Liver (tissue), 9 donors: ENCODE results near the gene CLK3. TPM values are rescaled to one million over a fixed set of nuclear protein-coding genes. Genes with fewer than 3 reads are reported as not detected.

Experiments
- DNase-seq: peaks from one replicate; pipeline ENCODE4 v3.0.0-alpha.2; 2017; ENCODE audit warnings: low spot score
- H3K27ac ChIP-seq, 2 donors: one replicate each; pipeline ENCODE4 v1.7.0; 2013; ENCODE audit warnings: inconsistent platforms in 2 of 2, low read length in 2 of 2, control low read depth in 1 of 2, low read depth in 1 of 2, mild to moderate bottlenecking in 1 of 2
- H3K27me3 ChIP-seq, 4 donors: one replicate each; pipeline versions ENCODE4 v1.6.1 to v1.7.0; 2013; ENCODE audit warnings: low read length in 3 of 4, inconsistent platforms in 1 of 4, mild to moderate bottlenecking in 1 of 4, moderate library complexity in 1 of 4; ENCODE audit not compliant: control insufficient read depth in 4 of 4, insufficient read depth in 4 of 4
- H3K36me3 ChIP-seq, 4 donors: one replicate each; pipeline versions ENCODE4 v1.6.1 to v1.7.0; 2013; ENCODE audit warnings: low read length in 3 of 4, mild to moderate bottlenecking in 3 of 4, low read depth in 1 of 4, moderate library complexity in 1 of 4; ENCODE audit not compliant: control insufficient read depth in 4 of 4, insufficient read depth in 3 of 4
- H3K4me1 ChIP-seq, 4 donors: one replicate each; pipeline versions ENCODE4 v1.6.1 to v1.7.0; 2013; ENCODE audit warnings: low read length in 3 of 4, mild to moderate bottlenecking in 3 of 4, moderate library complexity in 1 of 4; ENCODE audit not compliant: control insufficient read depth in 4 of 4, insufficient read depth in 4 of 4
- H3K4me3 ChIP-seq, 3 donors: one replicate each; pipeline versions ENCODE4 v1.6.1 to v1.7.0; 2013; ENCODE audit warnings: low read length in 3 of 3, control low read depth in 1 of 3, low read depth in 1 of 3, mild to moderate bottlenecking in 1 of 3
- H3K9ac ChIP-seq, 2 donors: one replicate each; pipeline ENCODE4 v1.7.0; 2013; ENCODE audit warnings: low read length in 2 of 2, mild to moderate bottlenecking in 2 of 2, moderate library complexity in 2 of 2, control low read depth in 1 of 2, low read depth in 1 of 2
- H3K9me3 ChIP-seq, 4 donors: one replicate each; pipeline versions ENCODE4 v1.6.1 to v1.7.0; 2013; ENCODE audit warnings: low read length in 3 of 4; ENCODE audit not compliant: control insufficient read depth in 4 of 4
- ATF3 ChIP-seq: IDR thresholded peaks from 2 replicates; pipeline ENCODE4 v1.6.1; 2016; ENCODE audit warnings: antibody characterized with exemption
- CTCF ChIP-seq: fragments of 150-350 bp; IDR thresholded peaks from 2 replicates; pipeline ENCODE4 v1.5.1; 2017; ENCODE audit warnings: improper control_type of control experiment, low read depth, low read length; ENCODE audit not compliant: missing input control
- EGR1 ChIP-seq, 2 donors: IDR thresholded peaks; 2 replicates each; pipeline ENCODE4 v1.6.1; 2016 to 2018; ENCODE audit warnings: antibody characterized with exemption in 2 of 2, low read depth in 2 of 2
- FOXA1 ChIP-seq: IDR thresholded peaks from 2 replicates; pipeline ENCODE4 v1.6.1; 2016; ENCODE audit warnings: antibody characterized with exemption
- FOXA2 ChIP-seq: IDR thresholded peaks from 2 replicates; pipeline ENCODE4 v1.6.1; 2016; ENCODE audit warnings: antibody characterized with exemption
- GABPA ChIP-seq, 2 donors: IDR thresholded peaks in 1 of 2; conservative IDR thresholded peaks in 1 of 2; 2 replicates each; pipeline ENCODE4 v1.6.1; 2016; ENCODE audit warnings: antibody characterized with exemption in 2 of 2, mild to moderate bottlenecking in 1 of 2, moderate library complexity in 1 of 2
- HNF4A ChIP-seq, 2 donors: conservative IDR thresholded peaks; 2 replicates each; pipeline ENCODE4 v1.6.1; 2016; ENCODE audit warnings: antibody characterized with exemption in 2 of 2, mild to moderate bottlenecking in 2 of 2
- HNF4G ChIP-seq: IDR thresholded peaks from 2 replicates; pipeline ENCODE4 v1.6.1; 2016; ENCODE audit warnings: antibody characterized with exemption
- RAD21 ChIP-seq, 2 donors: IDR thresholded peaks; 2 replicates each; pipeline ENCODE4 v1.6.1; 2016; ENCODE audit warnings: antibody characterized with exemption in 2 of 2, mild to moderate bottlenecking in 2 of 2
- RXRA ChIP-seq, 2 donors: IDR thresholded peaks; 2 replicates each; pipeline ENCODE4 v1.6.1; 2017 to 2018; ENCODE audit warnings: antibody characterized with exemption in 2 of 2, mild to moderate bottlenecking in 1 of 2
- SP1 ChIP-seq: IDR thresholded peaks from 2 replicates; pipeline ENCODE4 v1.6.1; 2018; ENCODE audit warnings: antibody characterized with exemption, mild to moderate bottlenecking
- TAF1 ChIP-seq: conservative IDR thresholded peaks from 2 replicates; pipeline ENCODE4 v1.6.1; 2016; ENCODE audit warnings: antibody characterized with exemption, mild to moderate bottlenecking
- YY1 ChIP-seq: IDR thresholded peaks from 2 replicates; pipeline ENCODE4 v1.6.1; 2016; ENCODE audit warnings: antibody characterized with exemption, mild to moderate bottlenecking
- ZBTB33 ChIP-seq: IDR thresholded peaks from 2 replicates; pipeline ENCODE4 v1.6.1; 2016; ENCODE audit warnings: antibody characterized with exemption
- WGBS: extraction: QIAGEN DNeasy Blood & Tissue Kit; methylation state at CpG from one replicate; pipeline ENCODE4 v1.1.7; 2013; 5-methylcytosine and 5-hydroxymethylcytosine counted together
- polyA plus RNA-seq, 2 donors: library from polyadenylated mRNA; stranded (reverse) in 1 of 2; unstranded in 1 of 2; fragments of 200-250 nt in 1 of 2; fragments of >200 nt in 1 of 2; fragmentation: Nextera tagmentation in 1 of 2; extraction: Ambion mirVana in 1 of 2; gene quantifications; one replicate each; pipeline versions ENCODE4 v1.2.1 to v1.2.3, GENCODE V29; 2013 to 2015
- total RNA-seq, 2 donors: library from RNA; depleted of rRNA; stranded (reverse); fragments of >200 nt; gene quantifications; one replicate each; pipeline ENCODE4 v1.2.3, GENCODE V29; 2014
- TF ChIP-seq, protein P1 (sequence below): IDR thresholded peaks from 2 replicates; pipeline ENCODE4 v1.6.1; 2016; ENCODE audit warnings: antibody characterized with exemption
- TF ChIP-seq, protein P2 (sequence below): IDR thresholded peaks from 2 replicates; pipeline ENCODE4 v1.6.1; 2016; ENCODE audit warnings: antibody characterized with exemption, mild to moderate bottlenecking
- donor health status: healthy.
- donor health status: healthy.
- donor health status: healthy.
- donor health status: healthy.
- donor health status: healthy.

The CLK3 gene
- total and polyA plus RNA-seq, 4 donors: 20.1 to 66.8 (median 28.4) TPM

DNA sequence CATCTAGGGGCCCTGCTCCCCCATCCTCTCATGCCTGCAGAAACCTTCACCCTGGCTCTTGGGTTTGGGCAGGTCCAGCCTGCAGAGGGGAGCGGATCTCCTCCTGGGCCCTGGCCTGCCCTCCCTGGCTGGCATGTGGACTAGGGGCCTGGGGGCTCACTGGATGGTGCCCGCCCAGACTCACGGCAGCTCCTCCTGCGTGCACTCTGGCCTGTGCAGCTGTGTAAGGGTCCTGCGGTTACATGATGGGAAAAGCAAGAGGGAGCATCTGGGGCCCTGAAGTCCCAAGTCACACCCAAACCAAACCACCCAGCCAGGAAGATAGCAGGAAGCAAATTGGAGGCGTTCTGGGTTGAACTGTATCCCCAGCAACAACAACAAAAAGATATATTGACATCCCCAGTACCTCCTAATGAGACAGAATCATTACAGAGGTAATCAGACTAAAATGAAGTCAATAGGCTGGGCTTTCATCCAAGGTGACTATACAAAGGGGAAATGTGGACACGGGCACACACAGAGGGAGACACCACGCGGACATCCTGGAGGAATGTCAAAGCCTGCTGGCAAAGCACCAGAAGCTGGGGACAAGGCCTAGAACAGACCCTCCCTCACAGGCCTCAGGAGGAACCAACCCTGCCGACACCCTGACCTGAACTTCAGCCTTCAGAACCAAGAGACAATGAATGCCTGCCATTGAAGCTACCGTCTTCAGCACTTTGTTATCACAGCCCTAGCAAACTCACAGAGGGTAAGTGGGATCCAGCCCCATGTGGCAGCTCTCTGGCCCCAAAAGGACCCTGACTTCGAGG, 10.4 kb upstream of the CLK3 start:
- Histone ChIP-seq H3K4me3 (no peak overlapping the region), H3K9ac (no peak overlapping the region), H3K9me3 (no peaks in the 10 kb centered on the region), H3K27ac (no peak overlapping the region), H3K36me3 (no peaks in the 10 kb centered on the region), H3K27me3 (no peaks in the 10 kb centered on the region), H3K4me1 (no peaks in the 10 kb centered on the region)
- DNase-seq: no peak
- TF ChIP-seq FOXA1 (no peak), SP1 (no peak), RXRA (IDR thresholded peaks at IDR 0.05) (no peak), EGR1 (IDR thresholded peaks at IDR 0.05; ENCODE audit: low read depth in 2 of 2) (no peak), TAF1 (no peak), FOXA2 (no peak), HNF4A (conservative IDR thresholded peaks at IDR 0.05) (no peak), CTCF (no peak), GABPA (IDR thresholded peaks at IDR 0.05 in 1 of 2, conservative IDR thresholded peaks at IDR 0.05 in 1 of 2) (no peak), YY1 (no peak), RAD21 (IDR thresholded peaks at IDR 0.05) (no peak), HNF4G (no peak)
- TF ChIP-seq, protein P1, sequence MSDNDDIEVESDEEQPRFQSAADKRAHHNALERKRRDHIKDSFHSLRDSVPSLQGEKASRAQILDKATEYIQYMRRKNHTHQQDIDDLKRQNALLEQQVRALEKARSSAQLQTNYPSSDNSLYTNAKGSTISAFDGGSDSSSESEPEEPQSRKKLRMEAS: no peak
- TF ChIP-seq, protein P2, sequence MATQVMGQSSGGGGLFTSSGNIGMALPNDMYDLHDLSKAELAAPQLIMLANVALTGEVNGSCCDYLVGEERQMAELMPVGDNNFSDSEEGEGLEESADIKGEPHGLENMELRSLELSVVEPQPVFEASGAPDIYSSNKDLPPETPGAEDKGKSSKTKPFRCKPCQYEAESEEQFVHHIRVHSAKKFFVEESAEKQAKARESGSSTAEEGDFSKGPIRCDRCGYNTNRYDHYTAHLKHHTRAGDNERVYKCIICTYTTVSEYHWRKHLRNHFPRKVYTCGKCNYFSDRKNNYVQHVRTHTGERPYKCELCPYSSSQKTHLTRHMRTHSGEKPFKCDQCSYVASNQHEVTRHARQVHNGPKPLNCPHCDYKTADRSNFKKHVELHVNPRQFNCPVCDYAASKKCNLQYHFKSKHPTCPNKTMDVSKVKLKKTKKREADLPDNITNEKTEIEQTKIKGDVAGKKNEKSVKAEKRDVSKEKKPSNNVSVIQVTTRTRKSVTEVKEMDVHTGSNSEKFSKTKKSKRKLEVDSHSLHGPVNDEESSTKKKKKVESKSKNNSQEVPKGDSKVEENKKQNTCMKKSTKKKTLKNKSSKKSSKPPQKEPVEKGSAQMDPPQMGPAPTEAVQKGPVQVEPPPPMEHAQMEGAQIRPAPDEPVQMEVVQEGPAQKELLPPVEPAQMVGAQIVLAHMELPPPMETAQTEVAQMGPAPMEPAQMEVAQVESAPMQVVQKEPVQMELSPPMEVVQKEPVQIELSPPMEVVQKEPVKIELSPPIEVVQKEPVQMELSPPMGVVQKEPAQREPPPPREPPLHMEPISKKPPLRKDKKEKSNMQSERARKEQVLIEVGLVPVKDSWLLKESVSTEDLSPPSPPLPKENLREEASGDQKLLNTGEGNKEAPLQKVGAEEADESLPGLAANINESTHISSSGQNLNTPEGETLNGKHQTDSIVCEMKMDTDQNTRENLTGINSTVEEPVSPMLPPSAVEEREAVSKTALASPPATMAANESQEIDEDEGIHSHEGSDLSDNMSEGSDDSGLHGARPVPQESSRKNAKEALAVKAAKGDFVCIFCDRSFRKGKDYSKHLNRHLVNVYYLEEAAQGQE: no peak
- WGBS: 72% methylated on average over 12 of the region's 12 CpGs

GRCh38 chr15:74605795-74606150, 9.9 kb upstream of the CLK3 start:
- no peaks in the 10 kb centered on the region for H3K27me3 ChIP-seq
- no peak for TF ChIP-seq ATF3
- no peak for TF ChIP-seq HNF4A (conservative IDR thresholded peaks at IDR 0.05)
- TF ChIP-seq, protein P1: no peak
- no peak for TF ChIP-seq TAF1
- no peak for TF ChIP-seq FOXA2
- no peak for TF ChIP-seq ZBTB33
- no peak for TF ChIP-seq RAD21 (IDR thresholded peaks at IDR 0.05)
- TF ChIP-seq SP1: no peak
- H3K9me3 ChIP-seq: no peaks in the 10 kb centered on the region
- no peak for DNase-seq
- H3K27ac ChIP-seq: no peak overlapping the region
- 83% methylated on average over 1 of the region's 1 CpG for WGBS
- H3K4me1 ChIP-seq: no peaks in the 10 kb centered on the region
- no peak overlapping the region for H3K4me3 ChIP-seq
- H3K9ac ChIP-seq: no peak overlapping the region
- no peaks in the 10 kb centered on the region for H3K36me3 ChIP-seq
